SK-N-MC (cell line): ENCODE measurements around the gene PPP1R3C.
A peak's percentile ranks its signal among the peaks of the same experiment; 100 is the strongest.

Experiments used
- DNase-seq: peaks from one replicate; pipeline ENCODE4 v3.0.0-alpha.2; 2011; ENCODE audit warnings: low read depth, low spot score
- H3K27ac ChIP-seq: fragments of 200-600 bp; sonication (generic); 2 replicates; pipeline ENCODE4 v1.5.1; 2016; ENCODE audit warnings: mixed run types
- H3K36me3 ChIP-seq: fragments of 200-600 bp; sonication (generic); 2 replicates; pipeline ENCODE4 v1.6.1; 2017; ENCODE audit warnings: antibody characterized with exemption, low read length, mixed read lengths; ENCODE audit not compliant: insufficient read depth
- H3K4me3 ChIP-seq: fragments of 200-600 bp; sonication (generic); 2 replicates; pipeline ENCODE4 v1.5.1; 2016
- H3K9ac ChIP-seq: fragments of 200-600 bp; sonication (generic); 2 replicates; pipeline ENCODE4 v1.8.0; 2017; ENCODE audit warnings: mixed run types, mixed read lengths; ENCODE audit not compliant: insufficient read length
- H3K9me3 ChIP-seq: fragments of 200-600 bp; sonication (generic); 2 replicates; pipeline ENCODE4 v1.6.1; 2017; ENCODE audit warnings: low read depth, mild to moderate bottlenecking, antibody characterized with exemption, low read length, moderate library complexity, mixed read lengths
- EZH2 ChIP-seq: fragments of 200-600 bp; sonication (generic); IDR thresholded peaks from one replicate; pipeline ENCODE4 v1.6.1; 2017; ENCODE audit warnings: antibody characterized with exemption
- FOXP2 ChIP-seq: optimal IDR thresholded peaks from 2 replicates; pipeline ENCODE3; 2011; ENCODE audit warnings: mild to moderate bottlenecking, moderate library complexity; ENCODE audit not compliant: insufficient read depth; ENCODE audit errors: extremely low read length, control extremely low read depth
- POLR2AphosphoS5 ChIP-seq: IDR thresholded peaks from 2 replicates; pipeline ENCODE4 v1.6.1; 2012; ENCODE audit warnings: mild to moderate bottlenecking, low read depth, low read length, borderline replicate concordance

PPP1R3C gene

GRCh38 chr10:91632671-91633550, at the start of gene PPP1R3C:
Gene PPP1R3C (minus strand): TSS chr10:91633071. CDS start chr10:91632969, 102 bp downstream.
- TF ChIP-seq POLR2AphosphoS5 (peak; percentile 19; the same call in 1 of the 2 replicates), EZH2 (no peak), FOXP2 (no peak)
- H3K9me3 ChIP-seq, result no peaks in the 10 kb centered on the region
- no peaks in the 10 kb centered on the region for H3K36me3 ChIP-seq
- no peak for DNase-seq
- H3K9ac ChIP-seq, result no peak within 1 kb of the TSS
- H3K4me3 ChIP-seq, result no peak within 1 kb of the TSS
- no peak within 1 kb of the TSS for H3K27ac ChIP-seq

GRCh38 chr10:91681361-91682276, 48.7 kb upstream of the PPP1R3C start:
- DNase-seq, result no peak
- Histone ChIP-seq H3K36me3 (no peaks in the 10 kb centered on the region), H3K9ac (no peak overlapping the region), H3K4me3 (no peak overlapping the region), H3K27ac (no peak overlapping the region), H3K9me3 (no peaks in the 10 kb centered on the region)
- TF ChIP-seq FOXP2, result no peak

GRCh38 chr10:91680487-91680886, 47.6 kb upstream of the PPP1R3C start:
- no peaks in the 10 kb centered on the region for H3K9me3 ChIP-seq
- no peak overlapping the region for H3K4me3 ChIP-seq
- TF ChIP-seq POLR2AphosphoS5, result no peak
- no peak overlapping the region for H3K27ac ChIP-seq
- DNase-seq, result no peak
- no peak overlapping the region for H3K9ac ChIP-seq
- H3K36me3 ChIP-seq, result no peaks in the 10 kb centered on the region

- H3K36me3 ChIP-seq, result no peaks in the 10 kb centered on the region
- no peak for DNase-seq
- no peaks in the 10 kb centered on the region for H3K9me3 ChIP-seq
- no peak overlapping the region for H3K9ac ChIP-seq
- H3K27ac ChIP-seq, result no peak overlapping the region
- TF ChIP-seq FOXP2, result no peak
- no peak for TF ChIP-seq POLR2AphosphoS5
- H3K4me3 ChIP-seq, result no peak overlapping the region
These were observed 46.4 kb upstream of the PPP1R3C start for GRCh38 chr10:91679296-91679695.

- TF ChIP-seq POLR2AphosphoS5 (no peak), FOXP2 (no peak), EZH2 (no peak)
- Histone ChIP-seq H3K27ac (no peak overlapping the region), H3K4me3 (no peak overlapping the region), H3K36me3 (no peaks in the 10 kb centered on the region), H3K9ac (no peak overlapping the region), H3K9me3 (no peaks in the 10 kb centered on the region)
- DNase-seq, result no peak
These were observed 45.0 kb upstream of the PPP1R3C start for GRCh38 chr10:91677911-91678310.

- DNase-seq, result no peak
- Histone ChIP-seq H3K27ac (no peak overlapping the region), H3K9ac (no peak overlapping the region), H3K9me3 (no peaks in the 10 kb centered on the region), H3K4me3 (no peak overlapping the region), H3K36me3 (no peaks in the 10 kb centered on the region)
- TF ChIP-seq EZH2, result no peak
- no peak for TF ChIP-seq FOXP2
These were observed 39.2 kb upstream of the PPP1R3C start for GRCh38 chr10:91672021-91672608.

GRCh38 chr10:91668913-91669312, 36.0 kb upstream of the PPP1R3C start:
- Histone ChIP-seq H3K36me3 (no peaks in the 10 kb centered on the region), H3K9ac (no peak overlapping the region), H3K9me3 (no peaks in the 10 kb centered on the region), H3K4me3 (no peak overlapping the region), H3K27ac (no peak overlapping the region)
- no peak for DNase-seq
- TF ChIP-seq POLR2AphosphoS5, result no peak
- no peak for TF ChIP-seq EZH2
- TF ChIP-seq FOXP2, result no peak

GRCh38 chr10:91665842-91666241, 33.0 kb upstream of the PPP1R3C start:
- no peak overlapping the region for H3K4me3 ChIP-seq
- no peaks in the 10 kb centered on the region for H3K9me3 ChIP-seq
- DNase-seq, result no peak
- no peak overlapping the region for H3K9ac ChIP-seq
- TF ChIP-seq EZH2 (no peak), FOXP2 (no peak), POLR2AphosphoS5 (no peak)
- H3K36me3 ChIP-seq, result no peaks in the 10 kb centered on the region
- no peak overlapping the region for H3K27ac ChIP-seq
